Smooth muscle cell (in vitro differentiated cells): ENCODE results near the gene NIPSNAP3A. TPM values are rescaled to one million over a fixed set of nuclear protein-coding genes. Genes with fewer than 3 reads are reported as not detected.

Experiments
- DNase-seq: peaks from one replicate; lab custom pipeline; 2025; ENCODE audit not compliant: unreplicated experiment; lab: John Stamatoyannopoulos, UW
- H2AFZ ChIP-seq: fragments of 200-600 bp; sonication (generic); 2 replicates; pipeline ENCODE4 v1.6.0; 2016; ENCODE audit warnings: antibody characterized with exemption, low read depth, mild to moderate bottlenecking
- H3F3A ChIP-seq: fragments of 200-600 bp; sonication (generic); 2 replicates; pipeline ENCODE4 v1.6.0; 2017; ENCODE audit warnings: antibody characterized with exemption, low read depth
- H3K27ac ChIP-seq: fragments of 200-600 bp; sonication (generic); 2 replicates; pipeline ENCODE4 v1.5.1; 2016; ENCODE audit warnings: low read depth, mild to moderate bottlenecking
- H3K27me3 ChIP-seq: fragments of 200-600 bp; sonication (generic); 2 replicates; pipeline ENCODE4 v1.6.1; 2016; ENCODE audit warnings: low read depth, mild to moderate bottlenecking
- H3K36me3 ChIP-seq: fragments of 200-600 bp; sonication (generic); 2 replicates; pipeline ENCODE4 v1.5.1; 2016; ENCODE audit warnings: low read depth
- H3K4me1 ChIP-seq: fragments of 200-600 bp; sonication (generic); 2 replicates; pipeline ENCODE4 v1.5.1; 2016; ENCODE audit warnings: low read depth
- H3K4me2 ChIP-seq: fragments of 200-600 bp; sonication (generic); 2 replicates; pipeline ENCODE4 v1.6.0; 2016; ENCODE audit warnings: mild to moderate bottlenecking
- H3K4me3 ChIP-seq: fragments of 200-600 bp; sonication (generic); 2 replicates; pipeline ENCODE4 v1.5.1; 2016; ENCODE audit warnings: mild to moderate bottlenecking
- H3K79me2 ChIP-seq: fragments of 200-600 bp; sonication (generic); 2 replicates; pipeline ENCODE4 v1.6.0; 2016; ENCODE audit warnings: low read depth, mild to moderate bottlenecking
- H3K9ac ChIP-seq: fragments of 200-600 bp; sonication (generic); 2 replicates; pipeline ENCODE4 v1.6.0; 2016; ENCODE audit warnings: low read depth
- H3K9me3 ChIP-seq: fragments of 200-600 bp; sonication (generic); replicated peaks from 2 replicates; pipeline ENCODE4 v1.5.1; 2016; ENCODE audit warnings: low read depth
- H4K20me1 ChIP-seq: fragments of 200-600 bp; sonication (generic); 2 replicates; pipeline ENCODE4 v1.6.0; 2016; ENCODE audit warnings: low read depth
- CTCF ChIP-seq: fragments of 200-600 bp; sonication (generic); IDR thresholded peaks from 2 replicates; pipeline ENCODE4 v1.5.1; 2017; ENCODE audit warnings: borderline replicate concordance, mild to moderate bottlenecking, antibody characterized with exemption; ENCODE audit not compliant: insufficient read depth, poor library complexity, severe bottlenecking
- WGBS: methylation state at CpG from one replicate; pipeline ENCODE4 v1.1.7; 2016; ENCODE audit warnings: low lambda C conversion rate; 5-methylcytosine and 5-hydroxymethylcytosine counted together
- polyA plus RNA-seq: library from polyadenylated mRNA; unstranded; fragments of >200 nt; fragmentation: Nextera tagmentation; extraction: Ambion mirVana; gene quantifications from 2 replicates; pipeline ENCODE4 v1.2.1, GENCODE V29; 2016
- total RNA-seq: library from RNA; depleted of rRNA; stranded (reverse); fragments of >200 nt; gene quantifications from 2 replicates; pipeline ENCODE4 v1.2.3, GENCODE V29; 2014

Gene NIPSNAP3A
- total and polyA plus RNA-seq, 2 experiments from 2014 or later = 24.3 to 31.4 TPM

- Histone ChIP-seq H3F3A (no peaks in the 10 kb centered on the region), H3K4me2 (peak overlapping the region; percentile 19), H3K9ac (no peak overlapping the region), H3K4me1 (no peaks in the 10 kb centered on the region), H3K27ac (no peak overlapping the region), H3K9me3 (no peaks in the 10 kb centered on the region), H2AFZ (peak overlapping the region; percentile 2), H3K36me3 (no peaks in the 10 kb centered on the region), H4K20me1 (no peaks in the 10 kb centered on the region), H3K79me2 (no peaks in the 10 kb centered on the region), H3K4me3 (no peak overlapping the region), H3K27me3 (no peaks in the 10 kb centered on the region)
- no peak for DNase-seq
- 37% methylated on average over 5 of the region's 5 CpGs for WGBS
- TF ChIP-seq CTCF = no peak
Observed at GRCh38 chr9:104772714-104773510, 25.4 kb downstream of the NIPSNAP3A start.

- Histone ChIP-seq H3K36me3 (no peaks in the 10 kb centered on the region), H3K4me1 (no peaks in the 10 kb centered on the region), H2AFZ (no peak overlapping the region), H3K27me3 (no peaks in the 10 kb centered on the region), H3K27ac (no peak overlapping the region), H3K4me2 (no peak overlapping the region), H4K20me1 (no peaks in the 10 kb centered on the region), H3K9me3 (no peaks in the 10 kb centered on the region), H3K4me3 (no peak overlapping the region), H3F3A (no peaks in the 10 kb centered on the region), H3K79me2 (no peaks in the 10 kb centered on the region), H3K9ac (no peak overlapping the region)
- TF ChIP-seq CTCF = no peak
- DNase-seq = no peak
- 50% methylated on average over 1 of the region's 1 CpG for WGBS
Observed at GRCh38 chr9:104774132-104774531, 26.6 kb downstream of the NIPSNAP3A start.

- no peaks in the 10 kb centered on the region for H3K9me3 ChIP-seq
- H2AFZ ChIP-seq = no peak overlapping the region
- H3K27ac ChIP-seq = no peak overlapping the region
- H3K27me3 ChIP-seq = no peaks in the 10 kb centered on the region
- no peaks in the 10 kb centered on the region for H3K79me2 ChIP-seq
- no peak overlapping the region for H3K4me2 ChIP-seq
- H3K4me1 ChIP-seq = no peaks in the 10 kb centered on the region
- no peak overlapping the region for H3K4me3 ChIP-seq
- no peak for DNase-seq
- no peaks in the 10 kb centered on the region for H4K20me1 ChIP-seq
- no peak for TF ChIP-seq CTCF
- no peaks in the 10 kb centered on the region for H3K36me3 ChIP-seq
- no peaks in the 10 kb centered on the region for H3F3A ChIP-seq
- H3K9ac ChIP-seq = no peak overlapping the region
- 96% methylated on average over 11 of the region's 11 CpGs for WGBS
Observed at GRCh38 chr9:104774831-104775573, 27.5 kb downstream of the NIPSNAP3A start.
